Measurements from ENCODE around the gene VWC2L. TPM values are rescaled to one million over a fixed set of nuclear protein-coding genes. Genes with fewer than 3 reads are reported as not detected.

Gene VWC2L
- total RNA-seq, 6 donors from 2014 or later = 0.30 TPM; not detected in 5

- no peak for DNase-seq
- 47 to 53% methylated on average over 13 of the region's 13 CpGs for WGBS, 2 donors
- no peak overlapping the region for H3K27ac ChIP-seq
- no peaks in the 10 kb centered on the region for H3K9me3 ChIP-seq
- H3K4me1 ChIP-seq = no peaks in the 10 kb centered on the region
- ATAC-seq (ENCODE audit: low FRiP score in 2 of 2) = no peak
- H3K36me3 ChIP-seq = no peaks in the 10 kb centered on the region
- TF ChIP-seq CTCF (IDR thresholded peaks at IDR 0.05) (no peak), POLR2AphosphoS5 (IDR thresholded peaks at IDR 0.05) (no peak), POLR2A (IDR thresholded peaks at IDR 0.05) (no peak), EP300 (IDR thresholded peaks at IDR 0.05) (no peak)
- H3K27me3 ChIP-seq = no peaks in the 10 kb centered on the region
- no peak overlapping the region for H3K4me3 ChIP-seq
Measured at GRCh38 chr2:214410128-214410775, 602 bp upstream of the VWC2L start.

DNA sequence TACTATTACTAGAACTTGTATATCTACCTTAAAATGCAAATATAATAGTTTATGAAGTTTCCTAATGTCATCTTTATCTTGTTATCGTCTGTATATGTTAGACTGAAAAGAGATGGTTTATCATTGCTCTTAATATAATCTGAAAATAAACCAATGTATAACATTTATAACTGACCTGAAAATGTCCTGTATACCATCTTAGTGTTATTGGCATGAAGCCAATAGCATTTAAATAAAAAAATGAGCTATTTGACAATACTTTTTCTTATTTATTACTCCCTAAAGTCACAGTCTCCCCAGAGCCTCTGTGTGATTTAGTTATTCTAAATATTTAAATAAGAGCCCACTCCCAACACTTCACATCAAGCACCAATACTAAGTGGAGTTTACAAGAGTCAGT, 1.8 kb downstream of the VWC2L start:
- Histone ChIP-seq H3K36me3 (no peaks in the 10 kb centered on the region), H3K9me3 (no peaks in the 10 kb centered on the region), H3K27me3 (no peaks in the 10 kb centered on the region), H3K27ac (no peak overlapping the region), H3K4me1 (no peaks in the 10 kb centered on the region), H3K4me3 (no peak overlapping the region)
- WGBS, 2 donors = 71 to 90% methylated on average over 1 of the region's 1 CpG
- DNase-seq (no peak), ATAC-seq (ENCODE audit: low FRiP score in 2 of 2) (no peak)
- TF ChIP-seq CTCF (IDR thresholded peaks at IDR 0.05) = no peak
- TF ChIP-seq POLR2AphosphoS5 (IDR thresholded peaks at IDR 0.05) = no peak
- no peak for TF ChIP-seq EP300 (IDR thresholded peaks at IDR 0.05)
- TF ChIP-seq POLR2A (IDR thresholded peaks at IDR 0.05) = no peak

- H3K27me3 ChIP-seq = no peaks in the 10 kb centered on the region
- no peak overlapping the region for H3K27ac ChIP-seq
- no peak for TF ChIP-seq EP300 (IDR thresholded peaks at IDR 0.05)
- no peak for TF ChIP-seq POLR2A (IDR thresholded peaks at IDR 0.05)
- no peak for TF ChIP-seq POLR2AphosphoS5 (IDR thresholded peaks at IDR 0.05)
- TF ChIP-seq CTCF (IDR thresholded peaks at IDR 0.05) = no peak
- 93 to 95% methylated on average over 4 of the region's 4 CpGs for WGBS, 2 donors
- no peak overlapping the region for H3K4me3 ChIP-seq
- DNase-seq (no peak), ATAC-seq (ENCODE audit: low FRiP score in 2 of 2) (no peak)
- no peaks in the 10 kb centered on the region for H3K4me1 ChIP-seq
- no peaks in the 10 kb centered on the region for H3K36me3 ChIP-seq
- H3K9me3 ChIP-seq = no peaks in the 10 kb centered on the region
Measured at GRCh38 chr2:214436470-214436869, 25.6 kb downstream of the VWC2L start.

DNA sequence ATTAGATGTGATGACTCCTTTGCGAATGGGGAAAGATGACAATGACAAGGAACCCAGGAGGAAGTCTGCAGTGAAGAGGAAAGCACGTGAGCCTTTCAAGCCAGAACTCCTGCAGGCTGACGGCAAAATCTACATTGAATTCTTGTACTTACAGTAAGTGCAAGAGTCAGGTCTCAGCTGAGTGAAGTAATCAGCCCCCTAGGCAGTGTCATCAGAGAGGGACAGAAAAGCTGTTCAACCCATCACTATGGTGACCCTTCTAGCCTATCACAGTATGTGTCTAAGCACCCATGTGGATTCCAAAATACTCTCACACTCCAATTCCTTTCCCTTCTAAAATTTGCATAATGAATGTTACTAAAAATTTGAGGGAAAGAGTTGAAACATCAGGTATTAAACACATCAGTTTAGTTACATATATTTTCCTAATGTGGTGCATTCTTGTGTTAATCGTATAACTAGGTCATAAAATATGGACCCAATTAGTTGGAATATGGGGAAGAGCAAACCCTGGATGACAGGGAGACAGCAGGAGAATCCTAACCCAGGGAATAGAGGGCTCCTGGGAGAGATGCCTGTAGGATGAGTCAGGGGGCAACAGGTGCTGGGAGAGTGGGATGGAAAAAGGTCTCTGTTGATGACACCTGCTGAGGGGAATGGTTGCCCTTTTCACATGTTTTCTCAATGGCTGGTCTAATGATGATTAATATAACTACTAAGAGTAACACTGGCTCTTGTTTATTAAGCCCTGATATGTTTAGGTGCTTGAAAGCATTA, 39.5 kb downstream of the VWC2L start:
- Histone ChIP-seq H3K4me3 (no peak overlapping the region), H3K9me3 (no peaks in the 10 kb centered on the region), H3K27me3 (no peaks in the 10 kb centered on the region), H3K36me3 (no peaks in the 10 kb centered on the region), H3K4me1 (no peaks in the 10 kb centered on the region), H3K27ac (no peak overlapping the region)
- no peak for ATAC-seq (ENCODE audit: low FRiP score in 2 of 2)
- WGBS, 2 donors = 74 to 79% methylated on average over 3 to 4 of the region's 4 CpGs
- no peak for DNase-seq
- TF ChIP-seq POLR2AphosphoS5 (IDR thresholded peaks at IDR 0.05) = no peak

DNA sequence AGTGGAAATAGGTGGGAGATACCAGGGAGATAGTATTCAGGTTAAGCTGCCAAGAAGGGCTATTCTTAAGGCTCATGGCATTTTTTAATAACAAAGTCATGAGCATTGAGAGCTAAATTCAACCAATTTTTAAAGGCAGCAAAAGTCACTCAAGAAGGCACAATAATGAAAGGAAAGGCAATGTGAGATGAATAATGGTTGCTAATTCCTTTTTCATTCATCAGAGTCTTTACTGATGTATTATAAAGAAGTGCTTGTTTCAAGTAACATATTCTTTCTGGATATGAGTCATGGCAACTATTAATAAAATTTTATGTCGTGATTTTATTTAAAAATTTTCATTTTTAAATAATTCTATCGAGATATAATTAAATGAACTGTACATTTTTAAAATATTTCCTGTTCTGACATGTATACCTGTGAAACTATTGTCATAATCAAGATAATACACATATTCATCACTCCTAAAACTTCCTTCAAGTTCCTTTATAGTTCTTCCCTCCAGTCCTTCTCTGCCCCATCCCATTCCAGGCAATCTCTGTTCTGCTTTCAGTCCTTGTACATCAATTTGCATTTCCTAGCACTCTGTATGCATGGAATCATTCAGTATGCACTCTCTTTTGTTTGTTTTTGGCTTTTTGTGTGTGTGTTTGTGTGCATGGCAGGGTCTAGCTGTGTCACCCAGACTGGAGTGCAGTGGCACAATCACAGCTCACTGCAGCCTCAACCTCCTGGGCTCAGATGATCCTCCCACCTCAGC, 40.8 kb downstream of the VWC2L start:
- H3K27ac ChIP-seq = no peak overlapping the region
- no peaks in the 10 kb centered on the region for H3K36me3 ChIP-seq
- no peaks in the 10 kb centered on the region for H3K27me3 ChIP-seq
- DNase-seq = no peak
- H3K4me1 ChIP-seq = no peaks in the 10 kb centered on the region
- no peak for ATAC-seq (ENCODE audit: low FRiP score in 2 of 2)
- no peak for TF ChIP-seq CTCF (IDR thresholded peaks at IDR 0.05)
- no peak for TF ChIP-seq POLR2AphosphoS5 (IDR thresholded peaks at IDR 0.05)
- TF ChIP-seq POLR2A (IDR thresholded peaks at IDR 0.05) = no peak
- no peak overlapping the region for H3K4me3 ChIP-seq
- H3K9me3 ChIP-seq = no peaks in the 10 kb centered on the region
- WGBS, 2 donors = 66 to 74% methylated on average over 2 of the region's 2 CpGs
